ENCODE data around the gene CD300E.
A peak's percentile ranks its signal among the peaks of the same experiment; 100 is the strongest.

CD300E gene, protein sequence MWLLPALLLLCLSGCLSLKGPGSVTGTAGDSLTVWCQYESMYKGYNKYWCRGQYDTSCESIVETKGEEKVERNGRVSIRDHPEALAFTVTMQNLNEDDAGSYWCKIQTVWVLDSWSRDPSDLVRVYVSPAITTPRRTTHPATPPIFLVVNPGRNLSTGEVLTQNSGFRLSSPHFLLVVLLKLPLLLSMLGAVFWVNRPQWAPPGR

DNA sequence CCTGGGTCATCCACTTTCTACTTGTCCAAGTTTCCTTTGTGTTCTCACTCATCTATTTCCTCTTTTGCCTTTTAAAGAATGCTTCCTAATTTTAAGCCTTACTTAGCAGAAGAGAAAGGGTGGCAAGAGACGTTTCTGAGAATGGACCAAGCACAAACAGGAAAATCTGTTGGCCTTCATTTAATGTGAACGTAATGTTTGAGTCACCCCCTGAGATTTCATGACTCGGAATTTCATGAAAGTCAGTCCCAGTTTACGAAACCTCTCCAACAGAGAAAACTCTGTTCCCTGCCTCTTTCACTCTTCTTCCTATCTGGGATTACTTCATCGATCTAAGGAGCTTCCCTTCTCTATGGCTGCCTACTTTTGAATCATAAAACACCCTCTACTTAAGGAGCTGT, at the start of gene CD300E:
CD300E (minus strand) TSS at position 46 of the 401 bp plus-strand sequence. CDS start 117 bp downstream, outside the sequence.
- no peaks in the 10 kb centered on the region for H3K36me3 ChIP-seq (ENCODE audit: control insufficient read depth, insufficient read depth, low read length)
- H3K27me3 ChIP-seq (ENCODE audit: control insufficient read depth, insufficient read depth, low read length): no peaks in the 10 kb centered on the region
- H3K27ac ChIP-seq (ENCODE audit: low read depth, low read length): no peak within 1 kb of the TSS
- no peaks in the 10 kb centered on the region for H3K4me1 ChIP-seq (ENCODE audit: control insufficient read depth, insufficient read depth, low read length)
- H3K4me3 ChIP-seq (ENCODE audit: low read depth, low read length): no peak within 1 kb of the TSS
- H3K9me3 ChIP-seq (ENCODE audit: control insufficient read depth, insufficient read depth, low read length): no peaks in the 10 kb centered on the region
- no peak within 1 kb of the TSS for H3K9ac ChIP-seq (ENCODE audit: low read depth, low read length)

DNA sequence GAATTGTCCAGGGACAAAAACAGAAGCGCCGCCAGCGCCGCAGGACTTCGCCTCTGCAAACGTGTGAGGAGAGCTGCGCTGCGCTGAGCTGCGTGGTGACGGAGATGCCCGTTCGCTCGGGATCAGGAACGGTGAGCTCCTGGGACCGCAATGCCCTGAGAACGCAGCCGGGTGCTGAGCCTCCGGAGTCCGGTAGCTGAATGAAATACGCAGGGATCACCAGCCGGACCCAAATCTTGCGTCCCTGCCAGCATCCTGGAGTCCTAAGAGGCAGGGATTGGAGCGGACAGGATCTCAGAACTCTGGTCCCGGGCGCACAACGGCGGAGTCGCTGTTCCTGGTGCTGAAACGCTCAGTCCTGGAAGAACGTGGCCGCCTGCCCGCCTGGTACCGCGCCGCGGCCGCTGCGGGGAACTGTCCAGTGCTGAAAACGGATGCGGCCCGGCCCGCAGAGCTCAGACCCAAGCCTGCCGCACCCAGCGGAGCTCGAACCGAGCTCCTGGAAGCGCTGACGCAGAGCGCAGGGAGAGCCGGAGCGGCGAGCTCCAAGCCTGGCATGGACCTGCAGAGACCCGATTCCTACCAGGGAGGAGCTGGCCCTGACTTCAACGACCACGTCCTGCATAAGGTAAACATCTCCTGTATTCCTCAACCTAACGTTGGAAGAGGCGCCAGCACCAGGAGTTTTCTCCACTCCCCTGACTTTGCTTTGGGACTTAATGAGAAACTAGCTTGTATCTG, 47.7 kb upstream of the CD300E start:
- Histone ChIP-seq H3K9me3 (ENCODE audit: control insufficient read depth, insufficient read depth, low read length) (no peaks in the 10 kb centered on the region), H3K27me3 (ENCODE audit: control insufficient read depth, insufficient read depth, low read length) (peaks cover 62% of the 10 kb centered on the region), H3K4me1 (ENCODE audit: control insufficient read depth, insufficient read depth, low read length) (no peaks in the 10 kb centered on the region), H3K9ac (ENCODE audit: low read depth, low read length) (no peak overlapping the region), H3K27ac (ENCODE audit: low read depth, low read length) (no peak overlapping the region), H3K36me3 (ENCODE audit: control insufficient read depth, insufficient read depth, low read length) (no peaks in the 10 kb centered on the region), H3K4me3 (ENCODE audit: low read depth, low read length) (peak overlapping the region; percentile 33)

DNA sequence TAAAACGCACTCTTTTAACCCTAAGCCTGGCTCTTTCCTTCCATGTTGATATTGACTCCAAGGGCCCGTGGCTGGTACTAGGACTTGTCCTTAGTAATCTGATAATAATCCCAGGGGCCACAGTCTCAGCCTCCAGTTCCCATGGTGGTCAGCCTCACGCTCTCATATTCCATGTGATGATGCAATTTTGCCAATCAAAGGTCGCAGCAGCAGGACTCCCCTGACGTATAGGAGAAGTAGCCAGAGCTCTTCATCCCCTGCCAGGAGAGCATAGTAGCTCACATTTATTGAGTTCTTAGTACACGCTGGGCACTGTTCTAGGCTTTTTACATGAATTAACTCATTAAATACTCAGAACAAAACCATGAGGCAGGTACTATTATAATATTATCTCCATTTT, 46.8 kb upstream of the CD300E start:
- Histone ChIP-seq H3K36me3 (ENCODE audit: control insufficient read depth, insufficient read depth, low read length) (no peaks in the 10 kb centered on the region), H3K4me1 (ENCODE audit: control insufficient read depth, insufficient read depth, low read length) (no peaks in the 10 kb centered on the region), H3K9me3 (ENCODE audit: control insufficient read depth, insufficient read depth, low read length) (no peaks in the 10 kb centered on the region), H3K9ac (ENCODE audit: low read depth, low read length) (no peak overlapping the region), H3K27ac (ENCODE audit: low read depth, low read length) (no peak overlapping the region), H3K27me3 (ENCODE audit: control insufficient read depth, insufficient read depth, low read length) (peaks cover 62% of the 10 kb centered on the region), H3K4me3 (ENCODE audit: low read depth, low read length) (no peak overlapping the region)

DNA sequence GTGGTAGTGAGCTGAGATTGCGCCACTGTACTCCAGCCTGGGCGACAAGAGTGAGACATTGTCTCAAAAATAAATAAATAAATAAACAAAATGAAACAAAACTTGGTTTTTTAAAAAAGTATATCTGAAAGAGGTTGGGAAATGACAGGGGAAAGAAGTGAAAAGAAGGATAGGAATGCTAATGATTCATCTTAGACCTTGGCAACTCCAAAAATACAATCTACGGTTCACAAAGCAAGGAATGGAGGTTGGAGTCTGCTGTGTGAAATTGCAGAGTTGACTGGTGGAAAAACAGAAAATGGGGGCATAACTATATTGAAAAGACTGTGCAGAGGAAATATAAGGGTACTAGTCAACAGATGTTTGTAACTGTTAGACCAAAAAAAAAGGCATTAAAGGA, 40.0 kb upstream of the CD300E start:
- Histone ChIP-seq H3K36me3 (ENCODE audit: control insufficient read depth, insufficient read depth, low read length) (no peaks in the 10 kb centered on the region), H3K9ac (ENCODE audit: low read depth, low read length) (no peak overlapping the region), H3K9me3 (ENCODE audit: control insufficient read depth, insufficient read depth, low read length) (no peaks in the 10 kb centered on the region), H3K27me3 (ENCODE audit: control insufficient read depth, insufficient read depth, low read length) (peaks cover 8% of the 10 kb centered on the region), H3K4me3 (ENCODE audit: low read depth, low read length) (no peak overlapping the region), H3K4me1 (ENCODE audit: control insufficient read depth, insufficient read depth, low read length) (peaks cover 9% of the 10 kb centered on the region; the same call in 1 of the 2 replicates), H3K27ac (ENCODE audit: low read depth, low read length) (no peak overlapping the region)

DNA sequence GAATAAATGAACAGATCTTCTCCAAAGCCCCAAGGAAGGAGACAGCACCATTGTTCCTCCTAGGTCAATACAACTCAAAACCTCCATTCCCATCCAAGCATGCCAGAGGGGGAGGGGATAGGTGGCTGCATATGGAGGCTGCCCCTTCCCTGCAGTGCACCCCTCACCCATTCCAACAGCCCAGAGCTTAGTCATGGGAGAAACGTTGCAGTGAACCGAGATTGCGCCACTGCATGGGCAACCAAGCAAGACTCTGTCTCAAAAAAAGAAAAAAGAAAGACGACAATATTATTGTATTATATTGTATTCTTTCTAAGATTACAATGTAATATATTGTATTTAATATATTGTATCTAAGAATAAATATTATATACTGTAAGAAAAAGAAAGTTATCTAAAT, 36.4 kb upstream of the CD300E start:
- H3K4me1 ChIP-seq (ENCODE audit: control insufficient read depth, insufficient read depth, low read length): peaks cover 9% of the 10 kb centered on the region; the same call in 1 of the 2 replicates
- H3K9ac ChIP-seq (ENCODE audit: low read depth, low read length): no peak overlapping the region
- no peak overlapping the region for H3K4me3 ChIP-seq (ENCODE audit: low read depth, low read length)
- H3K36me3 ChIP-seq (ENCODE audit: control insufficient read depth, insufficient read depth, low read length): no peaks in the 10 kb centered on the region
- H3K9me3 ChIP-seq (ENCODE audit: control insufficient read depth, insufficient read depth, low read length): no peaks in the 10 kb centered on the region
- H3K27me3 ChIP-seq (ENCODE audit: control insufficient read depth, insufficient read depth, low read length): no peaks in the 10 kb centered on the region
- no peak overlapping the region for H3K27ac ChIP-seq (ENCODE audit: low read depth, low read length)

DNA sequence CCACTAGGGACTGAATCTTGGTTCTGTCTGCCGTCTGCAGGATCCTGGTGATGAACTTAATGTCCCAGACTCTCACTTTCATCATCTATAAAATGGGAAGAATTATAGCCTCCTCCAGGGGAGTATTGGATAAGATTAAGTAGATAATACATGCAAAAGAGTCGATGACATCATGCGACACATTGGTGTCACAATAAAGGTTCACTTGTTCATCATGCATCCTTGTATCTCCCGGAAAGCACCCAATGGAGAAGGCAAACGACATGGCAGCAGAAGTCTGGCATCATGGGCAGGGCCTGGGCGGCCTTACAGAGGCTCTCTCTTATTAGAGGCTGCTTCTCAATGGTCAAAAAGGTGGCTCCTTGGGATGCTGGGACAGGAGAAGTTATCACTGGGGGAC, 35.1 kb upstream of the CD300E start:
- Histone ChIP-seq H3K36me3 (ENCODE audit: control insufficient read depth, insufficient read depth, low read length) (no peaks in the 10 kb centered on the region), H3K27ac (ENCODE audit: low read depth, low read length) (no peak overlapping the region), H3K27me3 (ENCODE audit: control insufficient read depth, insufficient read depth, low read length) (0 out of 2 replicates have a peak, but pooled peaks cover 4% of the 10 kb centered on the region), H3K4me1 (ENCODE audit: control insufficient read depth, insufficient read depth, low read length) (peaks cover 9% of the 10 kb centered on the region; the same call in 1 of the 2 replicates), H3K9me3 (ENCODE audit: control insufficient read depth, insufficient read depth, low read length) (no peaks in the 10 kb centered on the region), H3K9ac (ENCODE audit: low read depth, low read length) (no peak overlapping the region), H3K4me3 (ENCODE audit: low read depth, low read length) (no peak overlapping the region)

DNA sequence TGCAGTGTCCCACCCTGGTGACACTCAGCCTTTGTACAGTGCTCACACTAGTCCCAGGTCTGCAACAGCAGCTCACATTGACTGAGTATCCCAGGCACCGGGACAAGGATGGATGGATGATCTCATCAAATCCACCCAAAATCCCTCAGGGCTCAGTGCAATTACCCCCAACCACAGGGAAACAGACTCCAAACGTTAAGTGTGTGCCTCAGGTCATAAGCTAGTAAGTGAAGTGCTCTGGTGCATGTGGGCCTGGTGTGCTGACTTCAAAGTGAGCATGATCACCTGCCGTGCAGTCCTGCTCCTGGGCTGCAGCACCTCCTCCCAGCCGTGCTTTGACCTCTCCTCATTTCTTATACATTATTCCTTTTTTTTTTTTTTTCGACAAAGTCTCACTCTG, 31.2 kb upstream of the CD300E start:
- peaks cover 6% of the 10 kb centered on the region; the same call in 1 of the 2 replicates for H3K27me3 ChIP-seq (ENCODE audit: control insufficient read depth, insufficient read depth, low read length)

DNA sequence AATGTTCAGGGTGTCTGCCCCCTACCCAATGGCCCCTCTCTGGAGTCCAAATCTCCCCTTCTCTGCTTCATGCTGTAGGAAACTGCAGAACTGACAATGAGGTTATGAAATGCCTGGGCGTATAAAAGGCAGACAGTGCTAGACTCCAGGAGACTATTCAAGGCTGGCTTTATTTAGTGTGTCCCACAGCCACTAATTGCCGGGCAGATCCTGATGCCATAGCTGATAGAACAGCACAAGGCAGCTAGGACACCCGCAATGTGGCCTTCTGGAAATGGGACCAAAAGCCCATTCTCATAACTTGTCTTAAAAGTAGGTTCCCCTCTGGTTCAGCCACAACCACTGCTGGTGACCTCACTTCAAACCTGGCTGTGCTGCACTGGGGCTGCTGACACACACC, 28.5 kb upstream of the CD300E start:
- Histone ChIP-seq H3K27me3 (ENCODE audit: control insufficient read depth, insufficient read depth, low read length) (peaks cover 6% of the 10 kb centered on the region; the same call in 1 of the 2 replicates), H3K9ac (ENCODE audit: low read depth, low read length) (no peak overlapping the region), H3K4me1 (ENCODE audit: control insufficient read depth, insufficient read depth, low read length) (no peaks in the 10 kb centered on the region), H3K27ac (ENCODE audit: low read depth, low read length) (no peak overlapping the region), H3K9me3 (ENCODE audit: control insufficient read depth, insufficient read depth, low read length) (no peaks in the 10 kb centered on the region), H3K36me3 (ENCODE audit: control insufficient read depth, insufficient read depth, low read length) (no peaks in the 10 kb centered on the region), H3K4me3 (ENCODE audit: low read depth, low read length) (no peak overlapping the region)

More for the DNA sequence above, 31.2 kb upstream of the CD300E start:
- Histone ChIP-seq H3K36me3 (ENCODE audit: control insufficient read depth, insufficient read depth, low read length) (no peaks in the 10 kb centered on the region), H3K9ac (ENCODE audit: low read depth, low read length) (no peak overlapping the region), H3K27ac (ENCODE audit: low read depth, low read length) (no peak overlapping the region), H3K4me1 (ENCODE audit: control insufficient read depth, insufficient read depth, low read length) (peaks cover 3% of the 10 kb centered on the region; the same call in 1 of the 2 replicates), H3K9me3 (ENCODE audit: control insufficient read depth, insufficient read depth, low read length) (no peaks in the 10 kb centered on the region), H3K4me3 (ENCODE audit: low read depth, low read length) (no peak overlapping the region)

DNA sequence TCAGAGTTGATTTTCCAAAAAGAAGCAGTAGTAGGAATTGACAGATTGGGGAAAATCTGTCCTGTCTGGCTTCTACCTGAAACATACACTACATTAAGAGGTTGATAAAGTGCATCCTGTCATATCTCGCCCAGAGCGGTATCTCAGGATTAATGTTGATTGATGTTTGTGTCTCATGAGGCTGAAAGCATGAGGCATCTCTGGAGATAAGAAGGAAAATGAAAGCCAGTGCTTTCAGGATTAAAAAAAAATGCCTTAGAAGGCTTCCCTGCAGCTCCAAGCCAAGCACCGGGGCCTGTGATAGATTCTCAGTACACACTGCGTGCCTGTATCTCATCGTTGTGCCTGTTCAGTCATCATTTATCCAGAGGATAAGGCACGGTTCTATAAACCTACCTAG, 26.4 kb upstream of the CD300E start:
- no peak overlapping the region for H3K9ac ChIP-seq (ENCODE audit: low read depth, low read length)
- no peak overlapping the region for H3K27ac ChIP-seq (ENCODE audit: low read depth, low read length)
- H3K36me3 ChIP-seq (ENCODE audit: control insufficient read depth, insufficient read depth, low read length): no peaks in the 10 kb centered on the region
- no peak overlapping the region for H3K4me3 ChIP-seq (ENCODE audit: low read depth, low read length)
- H3K27me3 ChIP-seq (ENCODE audit: control insufficient read depth, insufficient read depth, low read length): peaks cover 6% of the 10 kb centered on the region; the same call in 1 of the 2 replicates
- H3K9me3 ChIP-seq (ENCODE audit: control insufficient read depth, insufficient read depth, low read length): no peaks in the 10 kb centered on the region
- no peaks in the 10 kb centered on the region for H3K4me1 ChIP-seq (ENCODE audit: control insufficient read depth, insufficient read depth, low read length)

DNA sequence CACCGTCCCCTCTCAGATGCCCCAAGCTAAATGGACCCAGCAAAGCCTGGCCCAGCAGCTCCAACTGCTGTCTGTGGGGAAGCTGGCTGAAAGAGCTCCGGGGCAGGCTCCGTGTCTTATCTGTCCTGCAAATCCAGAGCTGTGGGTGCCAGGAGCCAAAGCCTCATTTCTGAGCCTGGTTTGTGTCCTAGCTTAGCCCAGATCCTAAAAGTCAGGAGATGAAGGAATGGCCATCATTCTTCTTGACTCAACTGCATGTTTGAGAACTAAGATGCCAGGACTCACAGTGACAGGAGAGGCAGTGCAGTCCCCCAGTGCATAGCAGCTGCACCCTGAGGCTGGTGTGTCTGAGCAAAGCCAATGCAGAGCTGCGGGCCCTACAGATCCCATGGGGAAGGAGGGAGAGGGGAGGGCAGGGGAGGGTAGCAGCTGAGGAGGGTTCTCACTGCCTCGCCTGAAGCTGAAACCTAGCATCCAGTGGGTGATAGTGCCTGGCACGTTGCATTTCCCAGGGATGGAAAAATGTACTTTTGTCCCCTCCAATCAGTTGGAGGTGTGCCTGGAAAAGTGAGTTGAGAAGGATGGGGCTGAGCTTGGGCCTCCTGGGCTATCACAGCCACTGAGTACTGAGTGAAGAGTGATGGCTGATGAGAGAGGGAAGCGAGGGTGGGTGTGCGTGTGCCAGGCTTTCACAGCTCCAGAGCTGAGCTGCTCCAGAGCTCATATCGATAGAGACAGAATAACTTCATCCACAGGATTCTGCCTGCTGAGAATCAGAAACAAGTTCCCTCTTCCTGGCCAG, 24.5 kb upstream of the CD300E start:
- Histone ChIP-seq H3K27me3 (ENCODE audit: control insufficient read depth, insufficient read depth, low read length) (no peaks in the 10 kb centered on the region; the same call in 1 of the 2 replicates), H3K36me3 (ENCODE audit: control insufficient read depth, insufficient read depth, low read length) (no peaks in the 10 kb centered on the region), H3K9me3 (ENCODE audit: control insufficient read depth, insufficient read depth, low read length) (no peaks in the 10 kb centered on the region), H3K27ac (ENCODE audit: low read depth, low read length) (no peak overlapping the region), H3K9ac (ENCODE audit: low read depth, low read length) (no peak overlapping the region), H3K4me1 (ENCODE audit: control insufficient read depth, insufficient read depth, low read length) (no peaks in the 10 kb centered on the region), H3K4me3 (ENCODE audit: low read depth, low read length) (no peak overlapping the region)
